ENCODE results near the gene LZTS2.
A peak's percentile ranks its signal among the peaks of the same experiment; 100 is the strongest.

LZTS2 gene

GRCh38 chr10:101042667-101043362 is 43.2 kb downstream of the LZTS2 start:
- Histone ChIP-seq H3F3A (ENCODE audit: control insufficient read depth, insufficient read depth) (peaks cover 4% of the 10 kb centered on the region), H3K79me2 (ENCODE audit: control insufficient read depth, low read length) (no peaks in the 10 kb centered on the region), H3K4me3 (ENCODE audit: low read length) (peak overlapping the region; percentile 79), H3K9me2 (replicated peaks; ENCODE audit: control insufficient read depth, low read length) (no peaks in the 10 kb centered on the region), H3K4me2 (ENCODE audit: low read length) (peak overlapping the region; percentile 87), H3K36me3 (ENCODE audit: control insufficient read depth, low read length) (no peaks in the 10 kb centered on the region), H3K9me3 (ENCODE audit: control insufficient read depth, insufficient read depth, low read length) (no peaks in the 10 kb centered on the region), H3K27me3 (ENCODE audit: control insufficient read depth, low read length) (peaks cover 7% of the 10 kb centered on the region; the same call in 1 of the 2 replicates), H3K27ac (ENCODE audit: low read depth, low read length) (no peak overlapping the region), H4K20me1 (ENCODE audit: control insufficient read depth, insufficient read depth, low read depth, low read length) (no peaks in the 10 kb centered on the region), H3K4me1 (ENCODE audit: control insufficient read depth, low read length) (peaks cover 15% of the 10 kb centered on the region)
- TF ChIP-seq, protein P1, sequence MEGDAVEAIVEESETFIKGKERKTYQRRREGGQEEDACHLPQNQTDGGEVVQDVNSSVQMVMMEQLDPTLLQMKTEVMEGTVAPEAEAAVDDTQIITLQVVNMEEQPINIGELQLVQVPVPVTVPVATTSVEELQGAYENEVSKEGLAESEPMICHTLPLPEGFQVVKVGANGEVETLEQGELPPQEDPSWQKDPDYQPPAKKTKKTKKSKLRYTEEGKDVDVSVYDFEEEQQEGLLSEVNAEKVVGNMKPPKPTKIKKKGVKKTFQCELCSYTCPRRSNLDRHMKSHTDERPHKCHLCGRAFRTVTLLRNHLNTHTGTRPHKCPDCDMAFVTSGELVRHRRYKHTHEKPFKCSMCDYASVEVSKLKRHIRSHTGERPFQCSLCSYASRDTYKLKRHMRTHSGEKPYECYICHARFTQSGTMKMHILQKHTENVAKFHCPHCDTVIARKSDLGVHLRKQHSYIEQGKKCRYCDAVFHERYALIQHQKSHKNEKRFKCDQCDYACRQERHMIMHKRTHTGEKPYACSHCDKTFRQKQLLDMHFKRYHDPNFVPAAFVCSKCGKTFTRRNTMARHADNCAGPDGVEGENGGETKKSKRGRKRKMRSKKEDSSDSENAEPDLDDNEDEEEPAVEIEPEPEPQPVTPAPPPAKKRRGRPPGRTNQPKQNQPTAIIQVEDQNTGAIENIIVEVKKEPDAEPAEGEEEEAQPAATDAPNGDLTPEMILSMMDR (IDR thresholded peaks at IDR 0.05; ENCODE audit: low read depth, low read length, poor library complexity, severe bottlenecking): no peak
- TF ChIP-seq EZH2phosphoT487 (IDR thresholded peaks at IDR 0.05; ENCODE audit: borderline replicate concordance, low read length): no peak

- Histone ChIP-seq H3K4me1 (ENCODE audit: control insufficient read depth, low read length) (peaks cover 15% of the 10 kb centered on the region), H3K27me3 (ENCODE audit: control insufficient read depth, low read length) (0 out of 2 replicates have a peak, but pooled peaks cover 5% of the 10 kb centered on the region), H3K4me2 (ENCODE audit: low read length) (peak overlapping the region; percentile 87), H3K4me3 (ENCODE audit: low read length) (peak overlapping the region; percentile 79), H3K36me3 (ENCODE audit: control insufficient read depth, low read length) (no peaks in the 10 kb centered on the region), H4K20me1 (ENCODE audit: control insufficient read depth, insufficient read depth, low read depth, low read length) (no peaks in the 10 kb centered on the region), H3K9me2 (replicated peaks; ENCODE audit: control insufficient read depth, low read length) (no peaks in the 10 kb centered on the region), H3K79me2 (ENCODE audit: control insufficient read depth, low read length) (no peaks in the 10 kb centered on the region), H3F3A (ENCODE audit: control insufficient read depth, insufficient read depth) (peaks cover 4% of the 10 kb centered on the region), H3K27ac (ENCODE audit: low read depth, low read length) (no peak overlapping the region), H3K9me3 (ENCODE audit: control insufficient read depth, insufficient read depth, low read length) (no peaks in the 10 kb centered on the region)
- TF ChIP-seq, protein P1 (IDR thresholded peaks at IDR 0.05; ENCODE audit: low read depth, low read length, poor library complexity, severe bottlenecking): no peak
- no peak for TF ChIP-seq EZH2phosphoT487 (IDR thresholded peaks at IDR 0.05; ENCODE audit: borderline replicate concordance, low read length)
Measured at GRCh38 chr10:101043363-101043707, 43.7 kb downstream of the LZTS2 start.

DNA sequence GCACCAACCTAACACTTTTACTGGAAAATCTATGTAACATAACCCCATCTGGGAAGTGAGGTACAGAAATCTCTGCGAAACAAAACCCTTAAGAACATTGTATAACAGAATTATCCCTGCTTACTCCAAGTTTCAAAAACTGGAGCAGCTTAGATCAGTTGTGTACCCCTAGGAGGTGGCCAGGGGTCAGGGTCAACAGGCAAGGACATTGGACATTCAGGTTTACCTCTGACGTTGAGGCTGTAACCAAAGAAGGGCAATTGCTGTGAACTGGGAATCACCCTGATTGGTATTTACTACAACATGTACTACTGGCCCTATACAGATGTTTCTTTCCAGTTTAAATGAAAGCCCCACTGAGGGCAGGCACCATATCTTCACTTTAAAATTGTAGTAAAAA is 44.5 kb downstream of the LZTS2 start:
- H3K27me3 ChIP-seq (ENCODE audit: control insufficient read depth, low read length): 0 out of 2 replicates have a peak, but pooled peaks cover under 1% of the 10 kb centered on the region
- H3K79me2 ChIP-seq (ENCODE audit: control insufficient read depth, low read length): no peaks in the 10 kb centered on the region
- no peak for TF ChIP-seq EZH2phosphoT487 (IDR thresholded peaks at IDR 0.05; ENCODE audit: borderline replicate concordance, low read length)
- TF ChIP-seq, protein P1 (IDR thresholded peaks at IDR 0.05; ENCODE audit: low read depth, low read length, poor library complexity, severe bottlenecking): no peak
- no peaks in the 10 kb centered on the region for H3K9me2 ChIP-seq (replicated peaks; ENCODE audit: control insufficient read depth, low read length)
- H3F3A ChIP-seq (ENCODE audit: control insufficient read depth, insufficient read depth): peaks cover 4% of the 10 kb centered on the region
- no peaks in the 10 kb centered on the region for H3K36me3 ChIP-seq (ENCODE audit: control insufficient read depth, low read length)
- H3K9me3 ChIP-seq (ENCODE audit: control insufficient read depth, insufficient read depth, low read length): no peaks in the 10 kb centered on the region
- H4K20me1 ChIP-seq (ENCODE audit: control insufficient read depth, insufficient read depth, low read depth, low read length): peaks cover under 1% of the 10 kb centered on the region; the same call in 1 of the 2 replicates
- H3K27ac ChIP-seq (ENCODE audit: low read depth, low read length): no peak overlapping the region
- H3K4me2 ChIP-seq (ENCODE audit: low read length): no peak overlapping the region
- H3K4me3 ChIP-seq (ENCODE audit: low read length): no peak overlapping the region
- H3K4me1 ChIP-seq (ENCODE audit: control insufficient read depth, low read length): peaks cover 21% of the 10 kb centered on the region

Measured in DOHH2 (cell line).